GM19035 (cell line): ENCODE measurements around the gene TOMM40.
A peak's percentile ranks its signal among the peaks of the same experiment; 100 is the strongest.
"Not testable (repeated sequence)": the region's sequence is repeated elsewhere in the genome, so short reads cannot be mapped to it uniquely, and the experiment has no call there.

Experiments
- ATAC-seq: cut with Tn5 transposase; IDR thresholded peaks from one replicate; pipeline ENCODE4 v1.9.1; 2021; ENCODE audit not compliant: unreplicated experiment

Gene TOMM40

DNA sequence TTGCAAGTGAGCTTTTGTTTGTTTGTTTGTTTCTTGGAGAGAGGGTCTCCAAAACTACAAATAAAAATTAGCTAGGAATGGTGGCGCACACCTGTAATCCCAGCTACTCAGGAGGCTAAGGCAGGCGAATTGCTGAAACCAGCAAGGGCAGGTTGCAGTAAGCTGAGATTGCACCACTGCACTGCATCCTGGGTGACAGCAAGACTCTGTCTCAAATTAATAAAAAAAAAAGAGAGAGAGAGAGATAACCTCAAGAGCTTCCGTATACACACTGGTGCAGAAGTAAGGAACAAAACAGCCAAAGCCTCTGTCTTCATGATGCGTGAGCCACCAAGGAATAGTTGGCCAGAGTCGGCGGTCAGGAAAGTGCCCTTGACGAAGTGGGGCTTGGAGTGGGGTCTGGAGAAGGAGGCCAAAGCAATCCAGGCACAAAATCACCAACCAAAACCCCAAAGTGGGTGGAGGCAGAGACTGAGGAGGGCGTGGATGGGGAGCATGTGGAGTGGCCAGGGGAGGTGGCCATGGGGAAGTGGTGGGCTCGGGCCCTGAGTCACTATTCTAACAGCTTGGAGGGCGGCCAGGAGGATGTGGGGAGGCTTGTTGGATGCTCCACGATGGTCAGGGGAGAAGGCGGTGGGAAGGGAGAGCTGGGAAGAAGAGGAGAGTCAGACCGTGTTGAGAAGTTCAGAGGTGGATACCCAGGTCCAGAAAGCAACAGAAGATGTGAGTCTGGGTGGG is 21.2 kb upstream of the TOMM40 start:
- ATAC-seq = no peak

DNA sequence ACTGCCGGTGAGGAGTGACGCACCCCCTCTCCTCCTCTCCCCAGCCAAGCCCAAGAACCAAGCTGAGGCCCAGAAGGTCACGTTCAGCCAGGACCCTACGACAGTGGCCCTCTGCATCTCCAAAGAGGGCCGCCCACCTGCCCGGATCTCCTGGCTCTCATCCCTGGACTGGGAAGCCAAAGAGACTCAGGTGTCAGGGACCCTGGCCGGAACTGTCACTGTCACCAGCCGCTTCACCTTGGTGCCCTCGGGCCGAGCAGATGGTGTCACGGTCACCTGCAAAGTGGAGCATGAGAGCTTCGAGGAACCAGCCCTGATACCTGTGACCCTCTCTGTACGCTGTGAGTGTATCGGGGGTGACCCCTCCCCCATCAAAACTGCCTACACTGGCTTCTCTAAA is 19.2 kb upstream of the TOMM40 start:
- ATAC-seq = no peak

DNA sequence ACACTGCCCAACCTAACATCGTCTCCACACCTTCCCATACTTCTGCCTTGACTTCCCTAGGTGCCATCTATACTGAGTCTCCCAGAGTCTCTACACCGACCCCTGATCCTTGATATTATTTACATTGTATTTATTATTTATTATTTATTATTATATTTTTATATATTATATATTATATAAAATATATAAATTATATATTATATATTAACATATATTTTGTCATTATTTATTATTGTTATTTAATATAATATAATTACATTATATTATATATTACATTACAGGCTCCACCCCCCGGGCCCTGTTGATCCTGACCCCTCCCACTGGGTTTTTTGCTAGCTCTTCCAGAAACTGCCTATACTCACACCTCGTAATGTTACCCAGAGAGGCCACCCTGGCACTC is 18.4 kb upstream of the TOMM40 start:
- ATAC-seq = no peak

DNA sequence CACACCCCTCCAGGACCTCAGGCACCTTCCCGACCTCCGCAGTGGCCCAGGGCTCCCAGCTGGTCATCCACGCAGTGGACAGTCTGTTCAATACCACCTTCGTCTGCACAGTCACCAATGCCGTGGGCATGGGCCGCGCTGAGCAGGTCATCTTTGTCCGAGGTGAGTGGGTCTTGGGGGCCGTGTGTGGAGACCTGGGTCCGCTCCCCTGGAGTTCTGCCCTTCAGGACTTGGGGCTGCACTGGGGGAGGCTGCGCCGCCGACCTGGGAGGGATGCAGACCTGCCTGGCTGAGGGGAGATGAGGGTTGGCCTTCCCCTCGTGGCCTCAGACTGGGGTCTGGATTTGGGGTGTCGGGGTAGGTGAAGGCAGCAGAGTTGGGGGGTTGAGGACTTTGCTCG is 16.7 kb upstream of the TOMM40 start:
- no peak for ATAC-seq

- ATAC-seq = no peak
Measured at GRCh38 chr19:44875666-44876451, 15.2 kb upstream of the TOMM40 start.

GRCh38 chr19:44876930-44877535 is 14.0 kb upstream of the TOMM40 start:
- no peak for ATAC-seq

DNA sequence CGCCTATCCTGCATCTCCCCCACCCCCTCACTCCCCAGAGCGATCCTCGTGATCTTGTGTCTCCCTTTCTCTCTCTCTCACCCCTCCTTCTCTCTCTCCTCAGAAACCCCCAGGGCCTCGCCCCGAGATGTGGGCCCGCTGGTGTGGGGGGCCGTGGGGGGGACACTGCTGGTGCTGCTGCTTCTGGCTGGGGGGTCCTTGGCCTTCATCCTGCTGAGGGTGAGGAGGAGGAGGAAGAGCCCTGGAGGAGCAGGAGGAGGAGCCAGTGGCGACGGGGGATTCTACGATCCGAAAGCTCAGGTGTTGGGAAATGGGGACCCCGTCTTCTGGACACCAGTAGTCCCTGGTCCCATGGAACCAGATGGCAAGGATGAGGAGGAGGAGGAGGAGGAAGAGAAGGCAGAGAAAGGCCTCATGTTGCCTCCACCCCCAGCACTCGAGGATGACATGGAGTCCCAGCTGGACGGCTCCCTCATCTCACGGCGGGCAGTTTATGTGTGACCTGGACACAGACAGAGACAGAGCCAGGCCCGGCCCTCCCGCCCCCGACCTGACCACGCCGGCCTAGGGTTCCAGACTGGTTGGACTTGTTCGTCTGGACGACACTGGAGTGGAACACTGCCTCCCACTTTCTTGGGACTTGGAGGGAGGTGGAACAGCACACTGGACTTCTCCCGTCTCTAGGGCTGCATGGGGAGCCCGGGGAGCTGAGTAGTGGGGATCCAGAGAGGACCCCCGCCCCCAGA is 12.8 kb upstream of the TOMM40 start:
- ATAC-seq = no peak

GRCh38 chr19:44879309-44880065 is 11.6 kb upstream of the TOMM40 start:
- no peak for ATAC-seq

DNA sequence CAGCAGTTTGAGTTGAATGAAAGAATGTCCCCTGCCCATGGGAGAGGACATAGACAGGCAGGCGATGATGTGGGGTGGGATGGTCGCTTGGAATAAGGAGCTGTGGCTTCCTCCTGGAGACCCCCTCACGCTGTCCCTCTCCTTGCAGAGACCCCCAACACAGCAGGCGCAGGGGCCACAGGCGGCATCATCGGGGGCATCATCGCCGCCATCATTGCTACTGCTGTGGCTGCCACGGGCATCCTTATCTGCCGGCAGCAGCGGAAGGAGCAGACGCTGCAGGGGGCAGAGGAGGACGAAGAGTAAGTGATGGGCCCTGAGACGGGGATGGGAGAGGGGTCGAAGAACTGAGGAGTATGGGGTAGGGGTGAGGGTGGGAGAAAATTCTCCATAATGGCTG is 9.0 kb upstream of the TOMM40 start:
- ATAC-seq = no peak

DNA sequence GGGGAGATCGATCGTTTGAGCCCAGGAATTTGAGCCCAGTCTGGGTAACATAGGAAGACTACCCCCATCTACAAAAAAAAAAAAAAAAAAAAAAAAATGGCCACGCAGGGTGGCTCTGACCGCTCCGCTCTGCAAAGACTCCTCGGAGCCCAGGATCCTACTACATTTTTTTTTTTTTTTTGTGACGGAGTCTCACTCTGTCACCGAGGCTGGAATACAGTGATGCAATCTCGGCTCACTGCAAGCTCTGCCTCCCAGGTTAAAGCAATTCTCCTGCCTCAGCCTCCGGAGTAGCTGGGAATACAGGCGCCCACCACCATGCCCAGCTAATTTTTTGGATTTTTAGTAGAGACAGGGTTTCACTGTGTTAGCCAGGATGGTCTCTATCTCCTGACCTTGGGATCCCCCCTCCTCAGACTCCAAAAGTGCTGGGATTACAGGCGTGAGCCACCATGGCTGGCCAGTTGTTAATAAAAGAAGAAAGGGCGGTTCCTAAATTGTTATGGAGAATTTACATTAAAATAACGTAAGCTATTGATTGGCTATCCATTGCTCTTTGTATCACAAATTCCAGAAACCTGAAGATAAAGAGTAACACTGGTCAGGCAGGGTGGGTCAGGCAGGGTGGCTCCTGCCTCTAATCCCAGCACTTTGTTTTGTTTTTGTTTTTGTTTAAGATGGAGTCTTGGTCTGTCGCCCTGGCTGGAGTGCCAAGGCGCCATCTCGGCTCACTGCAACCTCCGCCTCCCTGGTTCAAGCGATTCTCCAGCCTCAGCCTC is 8.2 kb upstream of the TOMM40 start:
- ATAC-seq = not testable (repeated sequence)

- no peak for ATAC-seq
Measured at GRCh38 chr19:44883922-44884321, 7.1 kb upstream of the TOMM40 start.

DNA sequence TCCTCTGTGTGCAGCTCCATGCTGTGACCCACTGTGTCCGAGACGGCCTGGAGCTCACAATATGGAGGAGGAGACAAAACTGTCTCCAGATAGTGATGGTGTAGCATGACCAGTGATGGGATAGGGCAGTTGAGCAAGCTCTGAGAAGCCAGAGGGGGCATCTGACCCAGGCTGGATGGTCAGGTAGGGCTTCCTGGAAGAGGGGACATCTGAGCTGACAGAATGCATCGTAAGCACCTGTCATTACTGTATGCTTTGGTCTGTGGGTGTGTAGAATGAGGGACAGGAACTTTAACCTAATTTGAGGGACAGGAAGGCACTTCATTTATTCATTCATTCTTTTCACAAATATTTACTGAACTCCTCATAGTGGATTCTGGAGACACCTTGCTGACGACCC is 6.5 kb upstream of the TOMM40 start:
- ATAC-seq = no peak

DNA sequence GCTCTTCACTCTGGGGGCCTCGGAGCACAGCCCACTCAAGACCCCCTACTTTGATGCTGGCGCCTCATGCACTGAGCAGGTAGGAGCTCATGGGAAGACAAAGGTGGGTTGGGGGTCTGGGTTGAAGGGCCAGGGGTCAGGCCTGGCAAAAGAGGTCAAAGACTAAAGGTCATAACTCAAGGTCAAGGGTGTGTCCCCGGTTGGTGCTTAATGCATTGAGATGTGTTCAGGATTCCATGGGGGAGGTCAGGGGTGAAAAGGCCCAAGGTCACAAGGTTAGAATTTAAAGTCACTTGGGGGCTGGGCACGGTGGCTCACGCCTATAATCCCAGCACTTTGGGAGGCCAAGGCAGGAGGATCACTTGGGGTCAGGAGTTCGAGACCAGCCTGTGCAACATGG is 4.9 kb upstream of the TOMM40 start:
- ATAC-seq = no peak

GRCh38 chr19:44887648-44888047 is 3.4 kb upstream of the TOMM40 start:
- no peak for ATAC-seq

DNA sequence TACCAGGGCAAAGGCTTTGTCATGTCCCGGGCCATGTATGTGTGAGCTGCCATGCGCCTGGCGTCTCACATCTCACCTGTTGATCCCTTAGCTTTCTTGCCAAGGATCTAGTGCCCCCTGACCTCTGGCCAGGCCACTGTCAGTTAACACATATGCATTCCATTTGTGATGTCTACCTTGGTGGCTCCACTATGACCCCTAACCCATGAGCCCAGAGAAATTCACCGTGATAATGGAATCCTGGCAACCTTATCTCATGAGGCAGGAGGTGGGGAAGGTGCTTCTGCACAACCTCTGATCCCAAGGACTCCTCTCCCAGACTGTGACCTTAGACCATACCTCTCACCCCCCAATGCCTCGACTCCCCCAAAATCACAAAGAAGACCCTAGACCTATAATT is 2.7 kb upstream of the TOMM40 start:
- not testable (repeated sequence) for ATAC-seq

GRCh38 chr19:44889830-44890365 is 1.2 kb upstream of the TOMM40 start:
- no peak for ATAC-seq

- ATAC-seq = peak; percentile 80
Measured at GRCh38 chr19:44890366-44891015, 563 bp upstream of the TOMM40 start.

- ATAC-seq = no peak
Measured at GRCh38 chr19:44892932-44893331, 1.9 kb downstream of the TOMM40 start.
